Coronary artery (tissue), 2 donors: ENCODE results near the gene OBSCN.

Source experiments
- DNase-seq: peaks from one replicate; pipeline ENCODE4 v3.0.0-alpha.2; 2017; ENCODE audit warnings: low spot score
- H3K27ac ChIP-seq, 2 donors: fragments of 200-600 bp; sonication (generic); one replicate each; pipeline ENCODE4 v1.5.1; 2016 to 2019
- H3K4me3 ChIP-seq: fragments of 200-600 bp; sonication (generic); 2 replicates; pipeline ENCODE4 v1.5.1; 2016; ENCODE audit warnings: mild to moderate bottlenecking, moderate library complexity
- CTCF ChIP-seq: fragments of 200-600 bp; sonication (generic); IDR thresholded peaks from one replicate; pipeline ENCODE4 v1.5.1; 2019; ENCODE audit warnings: antibody characterized with exemption

The OBSCN gene

GRCh38 chr1:228347181-228347580, 139.3 kb downstream of the OBSCN start:
- no peak overlapping the region for H3K27ac ChIP-seq
- no peak overlapping the region for H3K4me3 ChIP-seq
- no peak for TF ChIP-seq CTCF
- DNase-seq = no peak

GRCh38 chr1:228348708-228349467, 141.0 kb downstream of the OBSCN start:
- Histone ChIP-seq H3K27ac (no peak overlapping the region), H3K4me3 (no peak overlapping the region)
- no peak for DNase-seq
- TF ChIP-seq CTCF = no peak

GRCh38 chr1:228349701-228350171, 141.9 kb downstream of the OBSCN start:
- Histone ChIP-seq H3K4me3 (no peak overlapping the region), H3K27ac (no peak overlapping the region)
- no peak for TF ChIP-seq CTCF
- no peak for DNase-seq

- no peak overlapping the region for H3K27ac ChIP-seq
- TF ChIP-seq CTCF = no peak
- no peak for DNase-seq
- H3K4me3 ChIP-seq = no peak overlapping the region
These were observed 142.4 kb downstream of the OBSCN start for GRCh38 chr1:228350179-228350742.

GRCh38 chr1:228350831-228351781, 143.3 kb downstream of the OBSCN start:
- no peak overlapping the region for H3K27ac ChIP-seq
- no peak overlapping the region for H3K4me3 ChIP-seq
- no peak for TF ChIP-seq CTCF
- DNase-seq = no peak

- Histone ChIP-seq H3K27ac (no peak overlapping the region), H3K4me3 (no peak overlapping the region)
- no peak for TF ChIP-seq CTCF
- DNase-seq = no peak
These were observed 144.0 kb downstream of the OBSCN start for GRCh38 chr1:228351850-228352249.
